ENCODE measurements around the gene ESPNL. TPM values are rescaled to one million over a fixed set of nuclear protein-coding genes. Genes with fewer than 3 reads are reported as not detected.

Gene ESPNL, protein sequence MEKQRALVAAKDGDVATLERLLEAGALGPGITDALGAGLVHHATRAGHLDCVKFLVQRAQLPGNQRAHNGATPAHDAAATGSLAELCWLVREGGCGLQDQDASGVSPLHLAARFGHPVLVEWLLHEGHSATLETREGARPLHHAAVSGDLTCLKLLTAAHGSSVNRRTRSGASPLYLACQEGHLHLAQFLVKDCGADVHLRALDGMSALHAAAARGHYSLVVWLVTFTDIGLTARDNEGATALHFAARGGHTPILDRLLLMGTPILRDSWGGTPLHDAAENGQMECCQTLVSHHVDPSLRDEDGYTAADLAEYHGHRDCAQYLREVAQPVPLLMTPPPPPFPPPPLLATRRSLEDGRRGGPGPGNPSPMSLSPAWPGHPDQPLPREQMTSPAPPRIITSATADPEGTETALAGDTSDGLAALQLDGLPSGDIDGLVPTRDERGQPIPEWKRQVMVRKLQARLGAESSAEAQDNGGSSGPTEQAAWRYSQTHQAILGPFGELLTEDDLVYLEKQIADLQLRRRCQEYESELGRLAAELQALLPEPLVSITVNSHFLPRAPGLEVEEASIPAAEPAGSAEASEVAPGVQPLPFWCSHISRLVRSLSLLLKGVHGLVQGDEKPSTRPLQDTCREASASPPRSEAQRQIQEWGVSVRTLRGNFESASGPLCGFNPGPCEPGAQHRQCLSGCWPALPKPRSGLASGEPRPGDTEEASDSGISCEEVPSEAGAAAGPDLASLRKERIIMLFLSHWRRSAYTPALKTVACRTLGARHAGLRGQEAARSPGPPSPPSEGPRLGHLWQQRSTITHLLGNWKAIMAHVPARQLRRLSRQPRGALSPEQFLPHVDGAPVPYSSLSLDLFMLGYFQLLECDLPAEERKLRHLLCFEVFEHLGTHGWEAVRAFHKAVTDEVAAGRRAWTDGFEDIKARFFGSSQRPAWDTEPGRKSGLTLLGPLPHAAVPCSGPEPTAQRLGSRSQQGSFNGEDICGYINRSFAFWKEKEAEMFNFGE
- 1.5 and 2.0 TPM in 2 replicates for total RNA-seq

DNA sequence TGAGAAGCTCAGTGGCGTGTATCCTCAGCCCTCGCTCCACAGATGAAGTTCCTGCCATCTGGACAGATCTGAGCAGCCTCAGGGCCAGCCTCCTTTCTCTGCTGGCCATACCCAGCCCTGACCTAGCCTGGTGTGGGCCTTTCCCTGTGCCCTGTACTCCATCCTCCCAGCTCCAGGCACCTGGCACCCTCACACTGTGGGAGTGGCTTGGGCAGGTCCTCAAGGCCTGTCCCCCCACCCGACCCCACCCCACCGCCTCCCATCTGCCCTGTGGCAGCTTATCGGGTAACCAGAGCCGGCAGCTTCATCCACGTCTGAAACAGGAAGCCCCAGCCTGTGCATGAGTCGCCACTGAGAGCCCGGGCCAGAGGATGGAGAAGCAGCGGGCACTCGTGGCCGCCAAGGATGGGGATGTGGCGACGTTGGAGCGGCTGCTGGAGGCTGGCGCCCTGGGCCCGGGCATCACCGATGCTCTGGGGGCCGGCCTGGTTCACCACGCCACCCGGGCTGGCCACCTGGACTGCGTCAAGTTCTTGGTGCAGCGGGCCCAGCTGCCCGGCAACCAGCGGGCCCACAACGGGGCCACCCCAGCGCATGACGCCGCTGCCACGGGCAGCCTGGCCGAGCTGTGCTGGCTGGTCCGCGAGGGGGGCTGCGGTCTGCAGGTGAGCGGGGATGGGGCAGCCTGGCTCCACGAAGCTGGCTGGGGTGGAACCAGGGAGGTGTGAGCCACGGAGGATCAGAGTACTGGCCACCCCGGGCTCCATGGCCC is at the start of gene ESPNL:
ESPNL (plus strand) TSS at position 292 of the 772 bp plus-strand sequence; CDS start at position 372, 80 bp downstream.

DNA sequence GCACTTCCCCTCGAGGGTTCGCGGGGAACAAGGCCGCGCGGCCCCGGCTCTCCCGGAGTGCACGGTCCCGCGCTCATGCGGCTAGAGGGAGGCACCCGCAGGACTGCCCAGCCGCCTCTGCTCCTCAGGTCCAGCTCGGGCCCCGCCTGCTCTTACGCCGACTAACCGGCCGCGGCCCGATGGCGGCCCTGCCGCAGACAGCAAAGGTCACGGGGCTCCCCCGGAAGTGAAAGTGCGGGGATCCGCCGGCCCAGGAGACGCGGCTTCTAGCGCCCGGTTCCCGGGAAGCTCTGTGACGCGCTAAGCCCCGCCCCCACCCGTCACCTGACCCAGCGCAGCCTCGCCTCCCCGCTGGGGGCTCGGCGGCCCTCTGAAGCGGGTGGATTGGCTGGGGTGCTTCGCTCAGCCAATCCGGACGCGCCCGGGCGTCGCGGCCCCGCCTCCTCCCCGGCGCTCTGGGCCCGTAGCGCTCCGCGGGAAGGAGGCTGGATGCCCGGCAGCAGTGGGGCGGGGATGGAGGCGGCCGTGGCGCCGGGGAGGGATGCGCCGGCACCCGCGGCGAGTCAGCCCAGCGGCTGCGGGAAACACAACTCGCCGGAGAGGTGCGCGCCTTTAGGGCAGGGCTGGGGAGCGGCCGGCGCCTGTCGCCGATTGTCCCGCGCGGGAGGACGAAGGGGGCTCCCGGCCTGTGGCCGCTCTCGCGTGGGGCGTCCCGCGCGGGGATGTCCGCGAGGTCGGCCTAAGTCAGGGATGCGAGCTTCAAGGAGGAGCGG is 39.4 kb upstream of the ESPNL start, which contains the start of gene SCLY:
SCLY (plus strand) TSS at position 460 of the 773 bp plus-strand sequence; CDS start at position 514, 54 bp downstream.

DNA sequence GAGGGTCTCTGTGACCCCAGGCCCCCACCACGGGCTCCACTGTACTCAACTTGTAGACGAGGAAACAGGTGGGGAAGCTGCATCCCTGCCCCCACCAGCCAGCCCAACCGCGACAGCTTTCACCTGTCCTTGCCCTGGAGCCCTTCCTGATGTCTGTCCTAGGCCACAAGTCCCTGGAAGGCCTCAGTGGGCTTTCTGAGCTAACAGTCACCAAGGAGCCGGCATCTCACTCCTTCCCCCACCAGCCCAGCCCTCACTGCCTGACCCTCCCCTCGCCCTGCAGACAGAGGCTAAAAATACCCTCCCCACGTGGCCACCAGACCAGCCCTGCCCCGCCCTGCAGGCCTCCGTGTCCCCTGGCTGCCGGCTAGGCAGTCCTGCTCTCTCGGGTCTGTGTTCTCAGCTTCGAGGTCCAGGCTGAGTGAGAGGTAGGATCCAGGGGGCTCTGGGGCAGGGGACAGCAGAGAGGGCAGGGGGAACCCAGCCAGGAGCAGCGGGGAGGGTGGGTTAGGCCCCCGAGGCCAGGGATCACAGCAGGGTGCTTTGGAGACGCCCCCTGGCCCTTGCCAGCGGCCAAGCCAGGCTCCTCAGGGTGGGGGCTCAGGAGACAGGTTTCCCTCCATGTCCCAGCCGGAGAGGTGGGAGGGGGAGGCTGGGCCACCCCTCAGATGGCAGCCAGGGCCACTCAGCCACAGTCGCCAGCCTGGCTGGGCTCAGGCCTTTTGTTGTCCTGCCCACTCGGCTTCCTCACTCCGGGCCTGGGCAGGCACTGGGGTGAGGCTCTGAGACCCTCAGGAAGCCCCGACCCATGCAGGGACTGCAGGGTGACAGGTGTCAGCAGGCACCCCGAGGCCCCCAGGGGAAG is 38.4 kb downstream of the ESPNL start, which contains the start of gene KLHL30:
KLHL30 (plus strand) TSS at position 338 of the 865 bp plus-strand sequence. CDS start 2,087 bp downstream, outside the sequence.

DNA sequence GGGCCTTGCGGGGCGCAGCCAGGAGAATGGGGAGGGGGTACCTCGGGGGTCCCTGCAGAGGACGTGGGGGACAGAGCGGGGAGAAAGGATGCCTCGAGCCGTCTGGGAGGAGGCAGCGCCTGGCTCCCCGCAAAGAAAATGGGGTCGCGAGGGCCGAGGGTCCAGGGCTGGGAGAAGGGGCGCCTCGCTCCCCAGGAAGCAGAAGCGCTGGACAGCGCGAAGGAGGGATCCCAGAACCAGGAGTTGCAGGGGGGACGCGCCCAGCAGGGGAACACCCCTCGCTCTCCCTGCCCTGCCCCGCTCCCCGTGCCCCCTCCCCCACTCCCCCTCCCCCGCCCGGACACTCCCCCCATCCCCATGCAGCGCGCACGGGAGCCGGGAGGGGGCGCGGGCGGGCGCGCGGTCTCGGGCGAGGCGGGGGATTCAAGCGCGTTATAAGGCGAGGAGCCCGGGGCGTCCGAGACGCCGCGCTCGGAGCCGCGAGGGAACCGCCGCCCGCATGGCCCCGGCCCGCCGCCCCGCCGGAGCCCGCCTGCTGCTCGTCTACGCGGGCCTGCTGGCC is 58.5 kb downstream of the ESPNL start, which contains the start of gene ERFE:
ERFE (plus strand) TSS at position 462 of the 562 bp plus-strand sequence; CDS start at position 500, 38 bp downstream.

Other genes with a start within 250 kb of the ESPNL start
- 16.5 and 37.2 TPM in 2 replicates for gene RAMP1, start 240.7 kb upstream of the ESPNL start, total RNA-seq
- 46.4 and 62.2 TPM in 2 replicates for gene UBE2F, start 133.3 kb upstream of the ESPNL start, total RNA-seq
- 11.0 and 14.9 TPM in 2 replicates for gene SCLY, start 39.3 kb upstream of the ESPNL start, total RNA-seq
- 0.06 TPM in 1 of 2 replicates, not detected in the other for gene KLHL30, start 38.3 kb downstream of the ESPNL start, total RNA-seq
- gene ERFE, start 58.6 kb downstream of the ESPNL start, total RNA-seq, result 3.9 and 9.2 TPM in 2 replicates
- 15.5 and 16.0 TPM in 2 replicates for gene ILKAP, start 103.4 kb downstream of the ESPNL start, total RNA-seq
- 0.44 and 1.6 TPM in 2 replicates for gene HES6, start 139.7 kb downstream of the ESPNL start, total RNA-seq
- 4.5 and 4.6 TPM in 2 replicates for gene PER2, start 188.3 kb downstream of the ESPNL start, total RNA-seq
- 4.8 and 8.7 TPM in 2 replicates for gene TRAF3IP1, start 220.2 kb downstream of the ESPNL start, total RNA-seq

All from cardiac ventricle fibroblast (primary cell).